K562 (cell line): ENCODE measurements around the gene ANKRD65. TPM values are rescaled to one million over a fixed set of nuclear protein-coding genes. Genes with fewer than 3 reads are reported as not detected.
A peak's percentile ranks its signal among the peaks of the same experiment; 100 is the strongest.
"Not testable (repeated sequence)": the region's sequence is repeated elsewhere in the genome, so short reads cannot be mapped to it uniquely, and the experiment has no call there.

Source experiments
- ATAC-seq: fragments of 200-7000 bp; cut with Tn5 transposase; 3 replicates; pipeline ENCODE4 v1.9.1; 2020; ENCODE audit warnings: moderate library complexity
- BruUV-seq: library from RNA; stranded (reverse); fragments of 400-500 nt; replicated peaks from 2 replicates; lab custom pipeline; 2021; lab: Mats Ljungman, UMichigan
- CTCF ChIA-PET: fragments of 300-600 bp; formaldehyde crosslinking; extraction: SDS; loops from one replicate; lab custom pipeline; 2021; ENCODE audit warnings: low intra/inter-chr PET ratio; lab: Yijun Ruan, JAX
- POLR2A ChIA-PET: fragments of 300-600, 350-650 bp; sonication (Branson Sonifier 250); formaldehyde crosslinking; extraction: SDS; loops from one replicate; lab custom pipeline; 2021; ENCODE audit warnings: antibody characterized with exemption, inconsistent platforms; lab: Yijun Ruan, JAX
- DNase-seq, 4 experiments: peaks; one replicate each; pipeline versions ENCODE4 v3.0.0 to v3.0.0-alpha.2; 2011 to 2018; ENCODE audit warnings: low spot score in 3 of 4, mixed read lengths in 3 of 4; ENCODE audit errors: extremely low read depth in 1 of 4
- FAIRE-seq: peaks from 2 replicates; lab custom pipeline; 2011; peaks lifted over from hg19 to GRCh38; lab: Jason Lieb, UNC
- H2AFZ ChIP-seq: 2 replicates; pipeline ENCODE4 v1.6.0; 2011; ENCODE audit warnings: low read depth, low read length, control low read depth, inconsistent platforms
- H3K27ac ChIP-seq: fragments of 200-600 bp; 3 replicates; pipeline ENCODE4 v1.8.0; 2011; ENCODE audit warnings: low read depth, mild to moderate bottlenecking, control low read depth, inconsistent platforms, low read length, moderate library complexity, mixed read lengths; ENCODE audit errors: extremely low read depth
- H3K27me3 ChIP-seq, 2 experiments: fragments of 300-600 bp in 1 of 2; 2 replicates in 1 of 2; 3 replicates in 1 of 2; pipeline versions ENCODE4 v1.6.0 to v1.8.0; 2011; ENCODE audit warnings: inconsistent platforms in 2 of 2, low read length in 2 of 2, mild to moderate bottlenecking in 1 of 2, mixed read lengths in 1 of 2, moderate library complexity in 1 of 2; ENCODE audit not compliant: control insufficient read depth in 2 of 2, insufficient read depth in 2 of 2
- H3K36me3 ChIP-seq: fragments of 300-600 bp; 3 replicates; pipeline ENCODE4 v1.8.0; 2011; ENCODE audit warnings: mild to moderate bottlenecking, low read length, inconsistent platforms; ENCODE audit not compliant: control insufficient read depth, insufficient read depth
- H3K4me1 ChIP-seq, 2 experiments: fragments of 200-600 bp in 1 of 2; replicated peaks in 1 of 2; 2 replicates in 1 of 2; 3 replicates in 1 of 2; pipeline versions ENCODE4 v1.5.1 to v1.8.0; 2011; ENCODE audit warnings: inconsistent platforms in 2 of 2, low read length in 2 of 2, mild to moderate bottlenecking in 1 of 2, mixed read lengths in 1 of 2, moderate library complexity in 1 of 2; ENCODE audit not compliant: control insufficient read depth in 2 of 2, insufficient read depth in 2 of 2
- H3K4me2 ChIP-seq: 2 replicates; pipeline ENCODE4 v1.6.1; 2011; ENCODE audit warnings: low read length, control low read depth, inconsistent platforms, mixed read lengths; ENCODE audit not compliant: insufficient read depth
- H3K4me3 ChIP-seq: fragments of 200-600 bp; sonication (generic), shearing (Covaris generic); 2 replicates; pipeline ENCODE4 v1.5.1; 2016; ENCODE audit warnings: control low read depth, inconsistent platforms
- H3K79me2 ChIP-seq: fragments of 200-600 bp; 3 replicates; pipeline ENCODE4 v1.8.0; 2011; ENCODE audit warnings: low read length, inconsistent platforms; ENCODE audit not compliant: control insufficient read depth, insufficient read depth
- H3K9ac ChIP-seq, 2 experiments: 2 replicates each; pipeline versions ENCODE4 v1.6.0 to v1.6.1; 2011; ENCODE audit warnings: low read depth in 2 of 2, low read length in 2 of 2, control low read depth in 1 of 2, inconsistent platforms in 1 of 2, mild to moderate bottlenecking in 1 of 2, mixed read lengths in 1 of 2; ENCODE audit not compliant: insufficient read depth in 1 of 2
- H3K9me1 ChIP-seq: one replicate; pipeline ENCODE4 v1.6.0; 2011; ENCODE audit warnings: inconsistent platforms, mild to moderate bottlenecking, low read length, moderate library complexity; ENCODE audit not compliant: control insufficient read depth, insufficient read depth
- H3K9me3 ChIP-seq: replicated peaks from 2 replicates; pipeline ENCODE4 v1.5.1; 2011; ENCODE audit warnings: low read depth, low read length, inconsistent platforms; ENCODE audit not compliant: control insufficient read depth, insufficient read depth
- H4K20me1 ChIP-seq: replicated peaks from 2 replicates; pipeline ENCODE4 v1.6.1; 2011; ENCODE audit warnings: low read length, inconsistent platforms, mixed read lengths; ENCODE audit not compliant: control insufficient read depth, insufficient read depth
- FOXM1 ChIP-seq, 2 experiments: fragments of 450-650 bp in 1 of 2; sonication (generic) in 1 of 2; formaldehyde crosslinking in 1 of 2; IDR thresholded peaks; 2 replicates each; pipeline versions ENCODE4 v1.6.1 to v1.9.0; 2017 to 2022; ENCODE audit warnings: low read depth in 2 of 2, mild to moderate bottlenecking in 2 of 2, missing genetic modification reagents in 1 of 2, moderate library complexity in 1 of 2
- HDAC3 ChIP-seq: fragments of 450-650 bp; IDR thresholded peaks from 2 replicates; pipeline ENCODE4 v1.6.1; 2018; ENCODE audit warnings: borderline replicate concordance, mild to moderate bottlenecking, moderate library complexity; ENCODE audit not compliant: partially characterized antibody
- KDM1A ChIP-seq, 2 experiments: fragments of 450-650 bp; IDR thresholded peaks; 2 replicates each; pipeline ENCODE4 v1.6.1; 2016; ENCODE audit warnings: mild to moderate bottlenecking in 2 of 2
- TAF7 ChIP-seq: fragments of 450-650 bp; IDR thresholded peaks from 2 replicates; pipeline ENCODE4 v1.6.1; 2016; ENCODE audit warnings: missing genetic modification characterization, missing compliant biosample characterization
- TFE3 ChIP-seq: fragments of 450-650 bp; formaldehyde crosslinking; IDR thresholded peaks from 2 replicates; pipeline ENCODE4 v1.4.0; 2020; ENCODE audit warnings: mild to moderate bottlenecking, mixed read lengths
- WGBS: fragments of 100-300 bp; shearing (Covaris generic); methylation state at CpG from one replicate; pipeline ENCODE4 v1.1.6; 2016; ENCODE audit warnings: low coverage, mixed read lengths; ENCODE audit not compliant: insufficient coverage; ENCODE audit errors: missing lambda C conversion rate; 5-methylcytosine and 5-hydroxymethylcytosine counted together
- in situ Hi-C: fragments of 300-500 bp; cut with MboI; formaldehyde crosslinking; loops from 4 replicates; pipeline ENCODE4 v1.15.0; 2018; ENCODE audit warnings: inconsistent platforms, mixed read lengths
- intact Hi-C: fragments of 100-400 bp; cut with micrococcal nuclease; formaldehyde crosslinking; loops from 2 replicates; pipeline ENCODE4 v1.14.2; 2022
- polyA plus RNA-seq, 8 experiments: library from polyadenylated mRNA; depleted of rRNA in 4 of 8; stranded (reverse) in 5 of 8; unstranded in 3 of 8; fragments of >200 nt; fragmentation: Nextera tagmentation in 2 of 8; fragmentation: Illumina TruSeq in 1 of 8; extraction: Ambion mirVana in 2 of 8; extraction: Trizol in 1 of 8; gene quantifications; 2 replicates each; pipeline versions ENCODE4 v1.2.1 to v1.2.3, GENCODE V29; 2011 to 2014; ENCODE audit warnings: inconsistent platforms in 1 of 8, missing spikeins in 1 of 8
- total RNA-seq, 7 experiments: library from RNA; depleted of rRNA in 6 of 7; stranded (reverse); fragments of >200 nt in 6 of 7; fragmentation: Illumina TruSeq in 2 of 7; extraction: Trizol in 2 of 7; gene quantifications; 2 replicates each; pipeline versions ENCODE4 v1.2.1 to v1.2.3, GENCODE V29; 2011 to 2021; ENCODE audit warnings: low replicate concordance in 1 of 7

Gene ANKRD65
- total and polyA plus RNA-seq, 9 of the 15 experiments (the other 6 are each of a cell fraction or from before 2014, with no cell fraction given), result not detected

- H3K79me2 ChIP-seq, BruUV-seq, H3K27me3 ChIP-seq, H3K4me3 ChIP-seq, DNase-seq, in situ Hi-C loops, H3K4me2 ChIP-seq, CTCF ChIA-PET, FAIRE-seq, H3K9ac ChIP-seq, H3K9me1 ChIP-seq, intact Hi-C loops, H3K36me3 ChIP-seq, H3K27ac ChIP-seq, H2AFZ ChIP-seq, H4K20me1 ChIP-seq, H3K9me3 ChIP-seq: not testable (repeated sequence)
- peak; percentile 21; the same call in 1 of the 3 replicates for ATAC-seq
- WGBS, result no CpG with 5 or more reads among the region's 15 CpGs
- POLR2A ChIA-PET, result interaction anchor here (0.6 kb wide), 1 partner anchor 384 kb away, joined by 3 read pairs; no protein-coding TSS in a partner anchor
- H3K4me1 ChIP-seq, result peaks cover 0 to 43% of the 10 kb centered on the region in 2 experiments; a peak in 3 of 5 replicates
Measured at GRCh38 chr1:1455934-1456333, 34.9 kb upstream of the ANKRD65 start.

GRCh38 chr1:1455366-1455884 lies 34.3 kb upstream of the ANKRD65 start:
- BruUV-seq, result no TSS peak
- WGBS, result 27% methylated on average over 24 of the region's 30 CpGs
- no peak overlapping the region for H3K4me3 ChIP-seq
- intact Hi-C loops, result no loop called here
- in situ Hi-C loops, result no loop called here
- no peak overlapping the region for H3K27ac ChIP-seq
- CTCF ChIA-PET, result no interaction called here
- peaks cover 0 to 41% of the 10 kb centered on the region in 2 experiments; a peak in 2 of 5 replicates for H3K4me1 ChIP-seq
- FAIRE-seq (no peak), DNase-seq (no peak), ATAC-seq (no peak; the same call in 1 of the 3 replicates)
- no peaks in the 10 kb centered on the region for H3K36me3 ChIP-seq
- H3K79me2 ChIP-seq, result no peaks in the 10 kb centered on the region
- peaks cover 0 to 6% of the 10 kb centered on the region in 2 experiments; a peak in 1 of 5 replicates for H3K27me3 ChIP-seq
- H3K4me2 ChIP-seq, result no peak overlapping the region
- H4K20me1 ChIP-seq, result no peaks in the 10 kb centered on the region
- no peaks in the 10 kb centered on the region for H3K9me3 ChIP-seq
- POLR2A ChIA-PET, result interaction anchor here (0.6 to 1.0 kb wide), 2 partner anchors 15 to 384 kb away, joined by 3 read pairs; no protein-coding TSS in a partner anchor
- no peak overlapping the region; a peak in 1 of 4 replicates for H3K9ac ChIP-seq
- no peaks in the 10 kb centered on the region for H3K9me1 ChIP-seq
- peak overlapping the region; percentile 26; the same call in 1 of the 2 replicates for H2AFZ ChIP-seq
- no peak for TF ChIP-seq FOXM1 (IDR thresholded peaks at IDR 0.05; ENCODE audit: low read depth)
- no peak for TF ChIP-seq FOXM1 (CRISPR knock-in tag; IDR thresholded peaks at IDR 0.05; ENCODE audit: low read depth)
- no peak for TF ChIP-seq TAF7 (tag)
- no peak for TF ChIP-seq HDAC3
- TF ChIP-seq TFE3, result no peak
- TF ChIP-seq KDM1A (IDR thresholded peaks at IDR 0.05), result no peak
